RWPE2 (cell line): ENCODE measurements around the gene CLDN6.

Source experiments
- ATAC-seq: fragments of 200-7000 bp; cut with Tn5 transposase; 3 replicates; pipeline ENCODE4 v1.9.1; 2021; ENCODE audit warnings: low read depth
- DNase-seq: peaks from one replicate; pipeline ENCODE4 v3.0.0-alpha.2; 2020; ENCODE audit warnings: low spot score
- H3K27ac ChIP-seq: fragments of 450-650 bp; 2 replicates; pipeline ENCODE4 v1.5.1; 2017; ENCODE audit warnings: mild to moderate bottlenecking; ENCODE audit not compliant: poor library complexity, severe bottlenecking
- H3K27me3 ChIP-seq: fragments of 250-450 bp; sonication (Bioruptor Pico); 2 replicates; pipeline ENCODE4 v1.5.1; 2021; ENCODE audit warnings: mild to moderate bottlenecking, moderate library complexity; ENCODE audit not compliant: insufficient read depth, poor library complexity, severe bottlenecking
- H3K36me3 ChIP-seq: fragments of 250-450 bp; sonication (Bioruptor Pico); 2 replicates; pipeline ENCODE4 v1.5.1; 2020; ENCODE audit warnings: low read depth, mild to moderate bottlenecking, moderate library complexity
- H3K4me1 ChIP-seq: fragments of 250-450 bp; sonication (Bioruptor Pico); 2 replicates; pipeline ENCODE4 v1.5.1; 2021; ENCODE audit warnings: mild to moderate bottlenecking, moderate library complexity; ENCODE audit not compliant: insufficient read depth, poor library complexity, severe bottlenecking
- H3K4me3 ChIP-seq: fragments of 250-450 bp; sonication (Bioruptor Pico); 2 replicates; pipeline ENCODE4 v1.5.1; 2021; ENCODE audit warnings: mild to moderate bottlenecking, moderate library complexity; ENCODE audit not compliant: severe bottlenecking
- H3K9me3 ChIP-seq: fragments of 250-450 bp; sonication (Bioruptor Pico); 2 replicates; pipeline ENCODE4 v1.5.1; 2021; ENCODE audit warnings: mild to moderate bottlenecking, moderate library complexity; ENCODE audit not compliant: severe bottlenecking
- TF ChIP-seq, protein P1 (sequence below): fragments of 450-650 bp; IDR thresholded peaks from one replicate; pipeline ENCODE4 v1.5.1; 2017; ENCODE audit warnings: mild to moderate bottlenecking, moderate library complexity; ENCODE audit not compliant: poor library complexity, severe bottlenecking

The CLDN6 gene

DNA sequence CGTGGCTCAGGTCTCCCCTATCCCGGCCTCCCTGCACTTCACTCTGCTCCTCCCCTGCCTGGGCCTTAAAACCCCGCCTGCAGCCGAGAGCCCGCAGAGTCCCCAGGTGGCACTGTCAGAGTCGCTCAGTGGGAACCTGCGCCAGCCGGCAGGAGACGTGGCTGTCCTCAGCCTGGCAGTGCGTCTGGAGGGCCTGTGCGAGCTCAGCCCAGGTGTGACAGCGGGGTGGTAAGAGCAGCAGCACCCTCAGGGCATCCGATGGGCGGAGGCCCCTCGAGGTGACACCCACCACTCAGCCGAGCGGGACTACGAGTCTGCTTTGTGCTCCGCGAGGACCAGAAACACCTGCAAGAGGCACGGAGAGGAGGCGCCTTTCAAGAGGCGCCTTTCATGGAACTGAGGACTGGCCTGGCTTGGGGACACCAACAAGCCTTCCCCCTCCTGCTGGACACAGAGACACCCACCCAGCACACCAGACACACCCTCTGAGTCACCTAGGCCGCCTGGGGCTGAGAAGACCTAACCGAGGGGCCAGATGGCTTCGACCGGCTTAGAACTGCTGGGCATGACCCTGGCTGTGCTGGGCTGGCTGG, 5.1 kb downstream of the CLDN6 start, which contains the start of gene CLDN9:
Gene CLDN9, plus strand, starts transcription at position 96 of the 593 bp plus-strand sequence. Its CDS starts 440 bp downstream, at position 536.
- Histone ChIP-seq H3K4me3 (no peak within 1 kb of the TSS), H3K4me1 (peaks cover 20% of the 10 kb centered on the region), H3K9me3 (no peaks in the 10 kb centered on the region), H3K36me3 (no peaks in the 10 kb centered on the region), H3K27ac (no peak within 1 kb of the TSS), H3K27me3 (no peaks in the 10 kb centered on the region)
- ATAC-seq (peak; percentile 20; the same call in 1 of the 3 replicates), DNase-seq (no peak)
- TF ChIP-seq, protein P1, sequence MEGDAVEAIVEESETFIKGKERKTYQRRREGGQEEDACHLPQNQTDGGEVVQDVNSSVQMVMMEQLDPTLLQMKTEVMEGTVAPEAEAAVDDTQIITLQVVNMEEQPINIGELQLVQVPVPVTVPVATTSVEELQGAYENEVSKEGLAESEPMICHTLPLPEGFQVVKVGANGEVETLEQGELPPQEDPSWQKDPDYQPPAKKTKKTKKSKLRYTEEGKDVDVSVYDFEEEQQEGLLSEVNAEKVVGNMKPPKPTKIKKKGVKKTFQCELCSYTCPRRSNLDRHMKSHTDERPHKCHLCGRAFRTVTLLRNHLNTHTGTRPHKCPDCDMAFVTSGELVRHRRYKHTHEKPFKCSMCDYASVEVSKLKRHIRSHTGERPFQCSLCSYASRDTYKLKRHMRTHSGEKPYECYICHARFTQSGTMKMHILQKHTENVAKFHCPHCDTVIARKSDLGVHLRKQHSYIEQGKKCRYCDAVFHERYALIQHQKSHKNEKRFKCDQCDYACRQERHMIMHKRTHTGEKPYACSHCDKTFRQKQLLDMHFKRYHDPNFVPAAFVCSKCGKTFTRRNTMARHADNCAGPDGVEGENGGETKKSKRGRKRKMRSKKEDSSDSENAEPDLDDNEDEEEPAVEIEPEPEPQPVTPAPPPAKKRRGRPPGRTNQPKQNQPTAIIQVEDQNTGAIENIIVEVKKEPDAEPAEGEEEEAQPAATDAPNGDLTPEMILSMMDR: no peak

DNA sequence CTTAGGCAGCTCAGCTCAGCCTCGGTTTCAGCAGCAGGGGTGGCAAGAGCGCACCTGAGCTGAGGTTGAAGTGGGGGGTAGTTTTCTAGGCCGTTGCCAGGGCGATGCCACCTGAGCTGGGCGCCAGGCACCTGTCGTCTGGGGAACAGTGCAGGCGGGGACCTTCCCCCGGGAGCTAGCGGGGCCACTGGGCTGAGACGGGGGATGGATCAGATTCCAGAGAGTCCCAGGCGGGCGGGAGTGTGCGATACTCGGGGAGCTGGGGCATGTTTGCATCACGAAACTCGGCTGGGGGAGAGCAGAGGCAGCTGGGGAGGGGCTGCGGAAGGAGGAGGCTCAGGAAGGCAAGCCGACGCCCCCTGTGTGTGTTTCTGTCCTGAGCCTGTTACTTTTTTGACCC, 5.7 kb downstream of the CLDN6 start:
- ATAC-seq: no peak
- Histone ChIP-seq H3K4me3 (no peak overlapping the region), H3K4me1 (peaks cover 20% of the 10 kb centered on the region)

DNA sequence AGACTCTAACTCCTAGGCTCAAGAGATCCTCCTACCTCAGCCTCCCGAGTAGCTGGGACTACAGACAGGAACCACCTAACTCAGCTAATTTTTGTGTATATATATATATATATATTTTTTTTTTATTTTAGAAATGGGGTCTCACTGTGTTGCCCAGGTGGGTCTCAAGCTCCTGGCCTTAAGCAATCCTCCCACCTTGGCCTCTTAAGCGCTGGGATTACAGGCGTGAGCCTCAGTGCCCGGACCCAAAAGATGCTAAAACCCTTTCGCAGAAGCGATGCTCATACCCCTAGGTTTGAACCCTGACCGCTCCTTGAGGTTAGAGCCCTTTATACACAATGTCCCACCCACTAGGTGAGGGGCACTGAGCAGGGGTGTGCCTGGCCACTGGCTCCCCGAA, 7.5 kb downstream of the CLDN6 start:
- no peak overlapping the region for H3K4me3 ChIP-seq
- H3K36me3 ChIP-seq: no peaks in the 10 kb centered on the region
- H3K27ac ChIP-seq: peak overlapping the region; percentile 65
- H3K9me3 ChIP-seq: no peaks in the 10 kb centered on the region
- H3K4me1 ChIP-seq: peaks cover 20% of the 10 kb centered on the region
- TF ChIP-seq, protein P1: no peak
- DNase-seq (no peak), ATAC-seq (no peak)
- H3K27me3 ChIP-seq: no peaks in the 10 kb centered on the region

More for the DNA sequence above, 5.7 kb downstream of the CLDN6 start:
- TF ChIP-seq, protein P1: no peak
- no peaks in the 10 kb centered on the region for H3K9me3 ChIP-seq
- no peak overlapping the region for H3K27ac ChIP-seq
- no peaks in the 10 kb centered on the region for H3K27me3 ChIP-seq
- no peaks in the 10 kb centered on the region for H3K36me3 ChIP-seq
- no peak for DNase-seq

GRCh38 chr16:3009568-3010390, 8.2 kb downstream of the CLDN6 start:
- H3K27me3 ChIP-seq: no peaks in the 10 kb centered on the region
- no peaks in the 10 kb centered on the region for H3K36me3 ChIP-seq
- ATAC-seq (peak; percentile 89), DNase-seq (peak; percentile 89)
- no peaks in the 10 kb centered on the region for H3K9me3 ChIP-seq
- TF ChIP-seq, protein P1: no peak
- peaks cover 20% of the 10 kb centered on the region for H3K4me1 ChIP-seq
- H3K4me3 ChIP-seq: no peak overlapping the region
- peak overlapping the region; percentile 65 for H3K27ac ChIP-seq

DNA sequence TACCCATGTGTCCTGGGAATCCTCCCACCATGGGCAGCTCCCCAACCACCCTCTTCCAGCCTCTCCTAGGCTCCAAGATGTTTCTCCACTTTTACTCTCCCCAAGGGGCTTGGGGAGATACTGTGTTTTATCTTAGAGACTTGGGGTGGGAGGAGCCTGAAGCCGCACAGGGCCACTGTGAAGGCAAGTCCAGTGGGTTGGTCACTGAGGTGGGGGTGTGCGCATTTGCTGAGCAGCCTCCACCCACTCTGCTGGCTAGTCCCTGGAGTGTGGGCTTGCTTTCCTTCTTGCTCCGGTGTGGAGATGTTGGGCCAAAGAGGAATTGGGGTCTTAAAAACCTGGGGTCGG, 9.3 kb downstream of the CLDN6 start:
- DNase-seq (no peak), ATAC-seq (no peak)
- no peaks in the 10 kb centered on the region for H3K27me3 ChIP-seq
- H3K4me1 ChIP-seq: peaks cover 20% of the 10 kb centered on the region
- no peak overlapping the region for H3K4me3 ChIP-seq
- peak overlapping the region; percentile 65 for H3K27ac ChIP-seq
- H3K9me3 ChIP-seq: no peaks in the 10 kb centered on the region
- TF ChIP-seq, protein P1: no peak
- H3K36me3 ChIP-seq: no peaks in the 10 kb centered on the region
